ENCODE measurements around the gene TRIM44. TPM values are rescaled to one million over a fixed set of nuclear protein-coding genes. Genes with fewer than 3 reads are reported as not detected.

Gene TRIM44
- total RNA-seq, 6 experiments from 2014 or later: 13.9 to 37.1 (median 31.9) TPM

DNA sequence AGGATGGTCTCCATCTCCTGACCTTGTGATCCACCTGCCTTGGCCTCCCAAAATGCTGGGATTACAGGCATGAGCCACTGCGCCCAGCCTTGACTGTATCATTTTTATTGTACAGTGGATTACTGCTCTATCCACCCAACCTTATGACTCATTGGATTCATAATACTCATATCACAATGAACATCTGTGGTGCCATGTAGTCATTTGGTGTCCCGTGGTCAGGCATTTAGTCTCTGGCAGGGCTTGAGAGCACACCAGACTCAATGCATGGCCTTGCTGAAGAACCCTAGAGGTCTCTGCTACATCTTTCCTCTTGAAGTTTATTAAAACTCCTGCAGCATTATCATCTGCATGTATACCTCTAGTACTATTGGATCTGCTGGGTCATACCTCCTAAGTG lies 183.3 kb downstream of the TRIM44 start:
- WGBS (ENCODE audit: insufficient coverage, low coverage, low lambda C conversion rate, missing lambda C conversion rate): 76% methylated on average over 2 of the region's 2 CpGs
- TF ChIP-seq POLR2A (IDR thresholded peaks at IDR 0.05): no peak
- TF ChIP-seq CTCF (IDR thresholded peaks at IDR 0.05): no peak
- intact Hi-C loops (cut with DNase I): no loop called here

DNA sequence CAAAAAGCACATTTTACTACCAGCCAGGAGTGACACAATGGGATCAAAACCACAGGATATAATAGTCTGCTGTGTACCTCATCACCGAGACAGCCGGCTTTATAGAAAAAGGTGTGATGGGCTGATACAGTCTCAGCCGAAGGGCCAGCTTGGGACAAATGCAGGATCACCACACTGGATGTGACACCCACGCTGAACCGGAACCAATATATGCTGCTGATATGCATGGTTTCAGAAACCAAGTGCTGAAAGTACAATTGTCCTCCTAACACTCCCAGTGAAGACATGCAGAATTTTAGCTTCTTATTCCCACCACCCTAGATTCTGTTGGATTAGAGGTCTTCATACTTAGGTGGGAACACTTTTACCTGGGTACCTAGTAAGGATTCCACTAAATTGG lies 184.3 kb downstream of the TRIM44 start:
- Histone ChIP-seq H3K27ac (no peak overlapping the region), H3K9me3 (no peaks in the 10 kb centered on the region), H3K36me3 (no peaks in the 10 kb centered on the region), H3K4me1 (no peaks in the 10 kb centered on the region), H3K27me3 (no peaks in the 10 kb centered on the region), H3K4me3 (no peak overlapping the region)
- no peak for TF ChIP-seq CTCF (IDR thresholded peaks at IDR 0.05)
- no peak for TF ChIP-seq POLR2A (IDR thresholded peaks at IDR 0.05)
- 93% methylated on average over 3 of the region's 5 CpGs for WGBS (ENCODE audit: insufficient coverage, low coverage, low lambda C conversion rate, missing lambda C conversion rate)
- no peak for DNase-seq
- no peak for ATAC-seq
- intact Hi-C loops (cut with DNase I): no loop called here

More for the DNA sequence above, 183.3 kb downstream of the TRIM44 start:
- Histone ChIP-seq H3K27ac (no peak overlapping the region), H3K36me3 (no peaks in the 10 kb centered on the region), H3K4me1 (no peaks in the 10 kb centered on the region), H3K9me3 (no peaks in the 10 kb centered on the region), H3K27me3 (no peaks in the 10 kb centered on the region), H3K4me3 (no peak overlapping the region)
- DNase-seq (no peak), ATAC-seq (no peak)

GRCh38 chr11:35847473-35847872 lies 184.9 kb downstream of the TRIM44 start:
- no peak for DNase-seq
- Histone ChIP-seq H3K4me1 (no peaks in the 10 kb centered on the region), H3K27ac (no peak overlapping the region), H3K36me3 (no peaks in the 10 kb centered on the region), H3K27me3 (no peaks in the 10 kb centered on the region), H3K9me3 (no peaks in the 10 kb centered on the region), H3K4me3 (no peak overlapping the region)
- ATAC-seq: peak in 1 of 4 donors; percentile 24
- intact Hi-C loops (cut with DNase I): no loop called here
- TF ChIP-seq POLR2A (IDR thresholded peaks at IDR 0.05): no peak
- no peak for TF ChIP-seq CTCF (IDR thresholded peaks at IDR 0.05)
- 40% methylated on average over 1 of the region's 2 CpGs for WGBS (ENCODE audit: insufficient coverage, low coverage, low lambda C conversion rate, missing lambda C conversion rate)

- DNase-seq: no peak
- Histone ChIP-seq H3K4me1 (no peaks in the 10 kb centered on the region), H3K4me3 (no peak overlapping the region), H3K9me3 (no peaks in the 10 kb centered on the region), H3K27me3 (no peaks in the 10 kb centered on the region), H3K27ac (no peak overlapping the region), H3K36me3 (no peaks in the 10 kb centered on the region)
- 37% methylated on average over 4 of the region's 4 CpGs for WGBS (ENCODE audit: insufficient coverage, low coverage, low lambda C conversion rate, missing lambda C conversion rate)
- ATAC-seq: no peak
- no peak for TF ChIP-seq CTCF (IDR thresholded peaks at IDR 0.05)
- no peak for TF ChIP-seq POLR2A (IDR thresholded peaks at IDR 0.05)
- intact Hi-C loops (cut with DNase I): no loop called here
Measured at GRCh38 chr11:35848616-35849015, 186.0 kb downstream of the TRIM44 start.

DNA sequence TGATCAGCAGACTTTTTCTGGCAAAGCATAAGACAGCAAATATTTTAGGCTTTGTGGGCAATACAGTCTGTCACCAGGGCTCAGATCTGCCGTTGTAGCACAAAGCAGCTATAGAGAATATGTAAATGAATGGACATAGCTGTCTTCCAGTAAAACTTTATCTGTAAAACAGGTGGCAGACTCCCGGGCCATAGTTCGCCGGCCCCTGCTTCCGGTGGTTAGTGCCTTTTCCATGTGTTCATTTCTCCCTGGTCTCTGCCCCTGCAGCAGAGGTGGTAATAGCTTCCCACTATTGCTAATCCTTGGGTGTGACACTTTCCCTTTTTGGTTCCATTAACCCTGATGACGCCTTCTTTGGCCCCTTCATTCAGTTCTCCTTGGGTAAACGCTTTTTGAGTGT lies 187.6 kb downstream of the TRIM44 start:
- Histone ChIP-seq H3K36me3 (no peaks in the 10 kb centered on the region), H3K27ac (no peak overlapping the region), H3K9me3 (no peaks in the 10 kb centered on the region), H3K4me1 (no peaks in the 10 kb centered on the region), H3K27me3 (no peaks in the 10 kb centered on the region), H3K4me3 (no peak overlapping the region)
- no peak for DNase-seq
- TF ChIP-seq POLR2A (IDR thresholded peaks at IDR 0.05) (no peak), CTCF (IDR thresholded peaks at IDR 0.05) (no peak)
- WGBS (ENCODE audit: insufficient coverage, low coverage, low lambda C conversion rate, missing lambda C conversion rate): 55% methylated on average over 4 of the region's 7 CpGs
- no peak for ATAC-seq
- intact Hi-C loops (cut with DNase I): no loop called here

Data from right lobe of liver (tissue), 6 donors.